HG03460 (cell line): ENCODE results near the gene BRIX1.
A peak's percentile ranks its signal among the peaks of the same experiment; 100 is the strongest.
"Not testable (repeated sequence)": the region's sequence is repeated elsewhere in the genome, so short reads cannot be mapped to it uniquely, and the experiment has no call there.

ENCODE experiments used
- ATAC-seq: cut with Tn5 transposase; IDR thresholded peaks from one replicate; pipeline ENCODE4 v1.9.1; 2021; ENCODE audit not compliant: unreplicated experiment

BRIX1 gene

DNA sequence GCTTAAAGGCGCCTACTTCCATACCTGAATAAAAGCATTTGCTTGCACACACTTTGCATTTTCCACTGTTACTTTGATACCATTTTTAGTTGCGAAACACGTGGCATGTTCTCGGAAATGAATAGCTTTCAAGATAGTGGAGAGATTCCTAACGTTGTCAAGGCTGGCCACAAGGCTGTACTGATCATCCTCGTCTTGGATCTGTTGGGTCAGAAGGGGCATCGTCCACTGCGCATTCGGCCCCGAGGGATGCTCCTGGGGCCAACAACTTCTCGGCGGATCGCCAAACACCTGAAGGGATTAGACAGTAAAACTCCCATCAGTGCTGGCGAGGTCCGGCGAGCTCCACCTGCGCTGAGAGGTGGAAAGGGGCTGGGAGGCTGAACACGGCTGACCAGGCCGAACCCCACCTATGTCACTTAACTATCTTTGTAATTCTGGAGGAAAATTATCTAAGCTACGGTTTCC, 806 bp upstream of the BRIX1 start:
- ATAC-seq = peak; percentile 18

DNA sequence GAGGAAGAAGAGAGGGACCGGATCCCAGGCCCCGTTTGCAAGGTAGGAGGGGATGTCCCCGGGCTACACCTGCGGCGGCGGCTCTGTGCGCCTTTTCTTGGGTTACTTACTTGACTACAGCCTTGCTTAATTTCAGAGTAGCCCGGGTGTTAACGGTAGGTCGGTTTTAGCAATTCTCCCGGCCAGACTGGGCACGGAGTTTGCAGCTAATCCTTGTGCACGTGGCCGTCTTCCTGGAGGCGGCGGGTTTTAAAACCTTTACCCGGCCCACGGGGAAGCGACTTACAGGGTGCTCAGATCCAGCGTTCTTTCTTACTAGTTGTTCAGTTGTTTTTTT, 313 bp downstream of the BRIX1 start:
- ATAC-seq = peak; percentile 15

DNA sequence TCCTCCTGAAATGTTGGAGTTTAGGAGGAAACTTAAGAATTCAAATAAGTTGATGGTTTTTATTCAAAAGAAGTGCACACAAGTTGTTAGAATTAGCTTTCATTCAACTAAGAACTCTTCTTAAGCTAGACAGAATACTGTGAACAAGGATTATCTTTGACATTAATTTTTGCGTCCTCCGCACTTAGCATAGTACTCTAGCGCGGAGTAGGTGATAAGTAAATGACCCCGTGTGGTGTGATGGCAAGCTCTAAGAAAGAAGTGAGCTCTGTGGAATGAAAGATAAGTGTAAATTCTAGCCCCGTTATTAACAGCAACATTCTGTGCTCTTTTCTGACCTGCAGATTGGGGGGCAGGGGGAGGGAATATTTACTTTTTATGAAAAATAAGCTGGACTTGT, 1.0 kb downstream of the BRIX1 start:
- ATAC-seq = no peak

DNA sequence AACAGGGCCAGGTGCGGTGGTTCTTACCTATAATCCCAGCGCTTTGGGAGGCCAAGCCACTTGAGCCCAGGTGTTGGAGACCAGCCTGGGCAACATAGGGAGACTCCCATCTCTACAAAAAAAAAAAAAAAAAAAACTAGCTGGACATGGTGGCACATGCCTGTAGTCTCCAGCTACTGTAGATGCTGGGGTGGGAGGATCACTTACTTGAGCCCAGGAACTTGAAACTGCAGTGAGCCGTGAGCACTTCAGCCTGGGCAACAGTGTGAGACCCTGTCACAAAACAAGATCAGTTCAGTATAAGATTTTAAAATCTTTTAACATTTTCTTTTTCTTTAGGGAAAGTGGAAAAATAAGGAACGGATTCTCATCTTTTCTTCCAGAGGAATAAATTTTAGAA, 2.5 kb downstream of the BRIX1 start:
- ATAC-seq = no peak

DNA sequence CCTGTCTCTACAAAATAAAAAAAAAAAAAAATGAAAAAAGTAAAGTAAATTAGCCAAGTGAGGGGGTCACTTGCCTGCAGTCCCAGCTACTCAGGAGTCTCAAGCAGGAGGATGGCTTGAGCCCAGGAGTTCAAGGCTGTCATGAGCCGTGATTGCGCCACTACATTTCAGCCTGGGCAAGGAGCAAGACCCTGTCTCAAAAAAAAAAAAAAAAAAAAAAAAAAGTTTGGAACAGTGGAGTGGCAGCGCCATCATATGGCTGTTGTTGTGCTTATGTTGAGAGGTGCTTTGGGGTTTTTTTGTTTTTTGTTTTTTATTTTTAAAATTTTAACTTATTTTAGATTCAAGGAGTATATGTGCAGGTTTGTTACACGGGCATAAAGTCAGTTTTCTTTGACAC, 3.6 kb downstream of the BRIX1 start:
- no peak for ATAC-seq

DNA sequence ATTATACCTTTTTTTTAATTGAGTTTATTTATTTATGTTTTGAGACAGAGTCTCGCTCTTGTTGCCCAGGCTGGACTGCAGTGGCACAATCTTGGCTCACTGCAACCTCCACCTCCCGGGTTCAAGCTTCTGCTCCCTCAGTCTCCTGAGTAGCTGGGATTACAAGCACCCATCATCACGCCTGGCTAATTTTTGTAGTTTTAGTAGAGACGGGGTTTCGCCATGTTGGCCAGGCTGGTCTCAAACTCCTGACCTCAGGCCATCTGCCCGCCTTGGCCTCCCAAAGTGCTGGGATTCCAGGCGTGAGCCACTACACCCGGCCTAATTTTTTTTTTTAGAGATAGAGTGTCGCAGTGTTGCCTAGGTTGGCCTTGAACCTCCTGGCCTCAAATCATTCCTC, 7.7 kb downstream of the BRIX1 start:
- not testable (repeated sequence) for ATAC-seq

DNA sequence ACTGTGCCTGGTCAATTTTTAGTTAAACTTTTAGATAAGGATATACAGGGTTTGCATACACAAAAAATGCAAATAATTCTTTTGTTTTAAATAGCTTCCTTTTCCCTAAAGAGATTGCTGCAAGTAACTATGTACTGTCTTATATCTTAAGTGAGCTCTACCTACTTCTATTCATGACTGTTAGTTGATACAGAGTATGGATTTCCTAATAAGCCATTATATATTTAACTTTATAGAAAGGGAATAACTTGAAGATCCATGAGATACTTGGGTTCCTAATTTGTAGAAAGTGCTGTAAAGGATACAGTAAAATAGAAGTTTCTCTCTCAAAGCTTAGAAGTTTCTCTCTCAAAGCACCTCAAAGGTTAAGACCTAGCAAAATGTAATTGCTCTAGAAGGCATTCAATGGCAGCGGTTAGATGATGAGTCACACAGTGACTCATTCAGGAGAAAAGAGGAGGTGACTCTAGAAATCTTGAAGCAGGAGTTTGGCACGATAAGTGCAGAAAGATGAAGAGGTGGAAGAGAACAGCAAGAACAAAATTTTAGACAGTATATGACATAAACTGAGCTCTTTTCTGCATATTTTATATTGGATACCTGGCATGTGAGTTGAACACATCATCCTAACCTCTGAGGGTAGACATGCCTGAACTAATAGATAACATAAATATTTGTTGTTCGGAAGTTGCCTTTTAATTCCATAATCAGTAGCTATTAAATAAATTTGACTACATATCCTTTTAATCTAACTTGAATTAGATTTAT, 8.4 kb downstream of the BRIX1 start:
- ATAC-seq = peak; percentile 48

DNA sequence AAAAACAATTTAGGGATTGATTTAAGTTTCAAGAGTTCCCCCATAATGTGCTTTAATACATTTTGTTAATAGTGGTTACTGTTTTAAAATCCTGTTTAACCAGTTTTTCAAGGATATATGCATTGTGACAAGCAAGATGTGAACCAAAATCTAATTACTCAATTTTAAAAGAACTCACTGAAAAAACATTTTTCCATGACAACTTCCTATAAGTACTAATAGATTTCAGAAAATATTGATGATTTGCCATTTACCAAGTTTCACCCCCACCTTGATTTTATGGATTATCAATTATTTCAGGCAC, 8.9 kb downstream of the BRIX1 start:
- ATAC-seq = no peak

DNA sequence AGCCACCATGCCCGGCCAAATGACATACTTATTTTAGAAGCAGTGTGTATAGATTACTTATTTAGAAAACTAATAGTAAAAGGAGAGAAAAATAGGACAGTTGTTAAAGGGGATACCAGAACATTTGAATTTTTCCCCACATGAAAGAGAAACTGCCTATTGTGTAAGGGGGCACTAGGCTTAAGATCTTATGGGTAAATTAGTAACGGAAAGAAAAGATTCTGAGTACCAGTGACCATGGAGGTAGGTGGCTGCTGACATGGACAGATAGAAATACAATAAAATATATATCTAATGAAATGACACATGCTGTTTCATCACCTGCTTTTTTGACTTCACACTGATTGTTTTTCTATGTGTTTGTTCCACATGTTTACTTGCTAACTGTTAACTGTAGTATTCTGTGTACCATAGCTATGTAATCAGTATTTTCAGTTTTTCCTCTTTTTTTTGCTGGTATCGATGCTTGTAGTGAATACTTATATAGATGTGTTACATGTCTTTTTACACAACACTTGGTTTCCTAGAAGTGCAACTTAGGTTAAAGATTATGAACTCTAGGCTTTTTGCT, 10.9 kb downstream of the BRIX1 start:
- no peak for ATAC-seq

DNA sequence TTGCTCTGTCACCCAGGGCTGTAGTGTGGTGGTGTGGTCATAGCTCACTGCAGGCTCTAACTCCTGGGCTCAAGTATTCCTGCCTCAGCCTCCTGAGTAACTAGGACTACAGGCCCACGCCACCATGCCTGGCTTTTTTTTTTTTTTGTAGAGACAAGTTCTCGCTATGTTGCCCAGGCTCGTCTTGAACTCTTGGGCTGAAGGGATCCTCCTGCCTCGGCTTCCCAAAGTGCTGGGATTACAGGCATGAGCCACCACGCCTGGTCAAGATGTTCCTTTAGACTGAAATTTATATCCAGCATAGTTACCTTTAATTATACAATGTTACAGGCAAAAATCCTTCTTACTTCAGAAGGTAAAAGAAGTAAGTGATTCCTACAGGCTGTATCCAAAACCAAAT, 12.3 kb downstream of the BRIX1 start:
- ATAC-seq = no peak

DNA sequence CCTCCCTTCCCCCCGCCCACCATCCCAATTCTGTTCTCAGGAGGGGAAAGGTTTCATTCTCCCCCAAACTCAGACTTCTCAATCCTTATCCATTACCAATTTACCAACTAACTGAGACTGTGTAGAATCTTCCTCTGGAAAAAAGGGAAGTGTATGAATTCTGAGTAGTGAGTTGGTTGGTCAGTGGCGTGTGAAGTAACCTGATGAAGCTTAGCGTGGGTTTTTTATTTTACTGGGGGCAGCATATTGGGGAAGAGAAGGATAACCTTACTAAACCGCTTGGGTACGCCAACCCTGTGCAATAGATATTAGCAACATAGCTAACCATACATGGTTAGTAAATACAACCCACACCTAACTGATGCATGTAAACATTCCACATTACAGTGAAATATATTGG, 12.8 kb downstream of the BRIX1 start:
- ATAC-seq = no peak

DNA sequence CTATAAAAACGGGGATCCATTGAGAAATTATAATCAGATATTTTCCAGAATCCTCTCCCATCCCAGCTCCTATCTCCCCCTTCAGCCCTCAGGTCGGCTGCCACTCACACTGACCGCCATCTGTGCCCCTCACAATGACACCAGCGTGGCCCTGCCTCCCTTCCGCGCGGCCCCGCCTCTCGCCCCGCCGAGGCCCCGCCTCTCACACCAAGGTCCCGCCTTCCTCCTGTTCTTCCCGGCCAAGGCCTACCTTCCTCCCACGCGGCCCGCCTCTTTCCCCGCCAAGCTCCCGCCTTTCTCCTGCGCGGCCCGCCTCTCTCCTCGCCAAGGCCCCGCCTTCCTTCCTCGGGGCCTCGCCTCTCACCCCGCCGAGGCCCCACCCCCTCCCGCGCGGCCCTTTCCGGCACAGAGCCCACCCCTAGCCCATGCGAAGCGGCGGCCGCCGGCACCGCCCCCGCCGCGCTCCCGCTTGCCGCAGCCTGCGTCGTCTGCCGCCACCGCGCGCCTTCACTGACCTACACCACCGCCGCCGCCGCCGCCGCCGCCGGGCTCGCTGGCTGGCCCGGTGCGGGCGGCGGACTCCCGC, 13.7 kb downstream of the BRIX1 start, which contains the start of gene DNAJC21:
Gene DNAJC21 (plus strand): TSS at position 426 of the 586 bp plus-strand sequence. CDS start 261 bp downstream, outside the sequence.
- peak; percentile 83 for ATAC-seq

DNA sequence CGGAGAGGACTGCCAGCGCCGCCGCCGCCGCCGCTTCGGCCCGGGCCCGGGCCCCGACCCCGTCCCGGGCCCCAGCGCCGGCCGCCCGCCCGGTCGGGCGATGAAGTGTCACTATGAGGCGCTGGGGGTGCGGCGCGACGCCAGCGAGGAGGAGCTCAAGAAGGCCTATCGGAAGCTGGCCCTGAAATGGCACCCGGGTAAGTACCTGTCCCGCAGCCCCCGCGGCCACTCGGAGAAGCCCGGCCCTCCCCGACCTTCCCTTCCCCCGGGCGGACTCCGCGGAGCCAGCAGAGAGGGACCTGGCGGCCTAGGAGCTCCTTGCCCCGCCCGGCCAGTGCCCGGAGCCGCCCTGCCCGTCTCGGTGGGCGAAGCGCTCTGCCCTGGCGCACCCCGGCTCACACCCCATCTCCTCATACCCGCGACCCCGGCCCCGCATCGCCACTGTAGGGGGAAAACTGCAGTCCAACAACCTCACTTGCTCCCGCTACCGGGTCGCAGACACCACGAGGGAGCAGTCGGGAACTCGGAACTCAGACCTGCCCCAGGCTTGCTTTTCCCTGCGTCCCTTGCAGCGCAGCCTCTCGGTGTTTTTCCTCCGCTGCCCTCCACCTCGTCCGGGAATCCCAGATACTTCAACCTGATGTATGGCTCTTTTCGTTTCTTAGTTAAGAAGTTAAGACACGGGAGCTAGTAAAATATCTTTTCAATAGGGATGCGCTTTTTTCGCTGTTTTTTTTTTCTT, 14.4 kb downstream of the BRIX1 start:
- ATAC-seq = peak; percentile 62

DNA sequence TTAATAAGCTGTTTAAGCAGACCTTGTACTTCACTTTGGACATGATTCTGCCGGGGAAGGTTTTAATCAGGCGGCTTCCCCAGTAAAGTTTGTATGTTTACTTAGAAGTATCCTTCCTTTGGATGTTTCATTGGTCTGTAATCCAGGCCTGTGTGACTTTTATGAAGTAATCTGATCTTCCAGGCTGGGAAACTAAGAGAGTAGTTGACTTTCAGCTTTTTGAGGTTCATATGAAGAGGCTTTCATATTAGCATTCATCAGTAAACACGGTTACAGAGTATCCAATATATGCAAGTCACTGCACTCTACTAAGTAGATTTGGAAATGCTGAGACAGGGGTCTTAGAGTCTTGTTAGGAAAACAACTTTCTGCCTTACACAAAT, 14.9 kb downstream of the BRIX1 start:
- no peak for ATAC-seq

DNA sequence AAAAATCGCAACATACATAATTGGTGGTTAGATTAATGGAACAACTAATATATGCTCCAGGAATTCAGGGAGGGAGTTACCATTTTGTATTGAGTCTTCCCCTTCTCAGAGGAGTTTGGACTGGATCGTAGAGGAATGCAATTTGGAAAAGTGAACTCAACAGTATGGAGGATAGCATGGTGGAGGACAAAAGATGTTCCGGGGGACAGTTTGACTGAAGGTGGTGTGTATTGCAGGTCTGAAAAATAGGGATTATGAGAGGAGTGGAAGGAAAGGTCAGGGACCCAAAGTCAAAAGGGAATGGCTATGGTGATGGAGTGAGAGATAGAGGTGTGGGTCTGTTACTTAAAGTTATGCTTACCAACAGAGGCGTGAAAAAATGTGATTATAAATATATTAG, 15.4 kb downstream of the BRIX1 start:
- no peak for ATAC-seq

DNA sequence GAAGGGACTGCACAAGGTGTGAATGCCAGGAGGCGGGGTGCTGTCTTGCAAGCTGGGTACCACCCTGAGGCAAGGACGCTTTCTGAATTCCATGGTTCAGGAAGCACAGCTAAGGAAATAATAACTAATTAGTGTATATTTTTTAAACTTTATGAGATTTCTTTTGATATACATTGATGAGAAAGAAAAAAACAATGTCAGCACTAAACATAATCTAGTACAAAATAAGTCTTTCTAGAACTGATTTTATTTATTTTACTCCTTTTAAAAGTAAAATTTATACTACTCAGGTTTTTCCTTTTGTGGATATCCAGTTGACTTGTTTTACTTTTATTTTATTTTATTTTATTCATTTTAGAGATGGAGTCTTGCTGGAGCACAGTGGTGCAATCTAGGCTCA, 17.4 kb downstream of the BRIX1 start:
- no peak for ATAC-seq

DNA sequence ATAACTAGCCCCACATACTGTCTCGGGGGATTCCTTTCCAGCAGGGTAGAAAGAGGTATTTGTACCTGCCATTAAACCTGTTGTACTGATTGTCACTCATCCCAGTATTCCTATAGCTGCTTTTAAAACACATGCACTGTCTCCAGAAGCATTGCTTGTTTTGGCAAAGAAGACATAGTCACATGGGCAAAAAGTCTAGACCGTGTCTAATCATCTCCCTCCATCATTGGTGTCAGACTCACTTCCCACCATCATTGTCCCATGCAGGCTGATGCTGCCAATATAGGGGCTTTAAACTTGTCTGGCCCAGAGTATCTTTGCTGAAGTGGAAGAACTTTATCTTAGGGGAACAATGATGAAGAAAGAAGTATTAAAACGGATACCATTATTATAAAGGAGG, 26.4 kb downstream of the BRIX1 start:
- ATAC-seq = no peak

DNA sequence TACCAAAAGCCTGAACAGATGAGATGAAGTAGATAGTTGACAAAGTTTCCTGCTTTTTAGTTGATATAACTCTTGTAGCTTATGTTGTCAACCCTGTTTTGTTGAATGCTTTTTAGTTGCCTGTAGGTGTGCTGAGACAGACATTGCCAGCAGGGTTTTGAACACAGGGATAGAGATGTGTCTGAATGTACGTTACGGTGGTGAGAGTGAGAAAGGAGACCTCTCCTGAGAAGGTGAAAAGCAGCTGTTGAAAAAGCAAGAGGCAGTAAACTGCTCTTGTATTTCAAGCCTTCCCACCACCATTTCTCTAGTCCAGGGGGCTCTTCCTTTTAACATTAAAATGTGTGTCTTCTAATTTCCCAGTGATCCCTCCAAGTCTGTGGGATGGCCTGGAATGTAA, 28.5 kb downstream of the BRIX1 start:
- no peak for ATAC-seq

DNA sequence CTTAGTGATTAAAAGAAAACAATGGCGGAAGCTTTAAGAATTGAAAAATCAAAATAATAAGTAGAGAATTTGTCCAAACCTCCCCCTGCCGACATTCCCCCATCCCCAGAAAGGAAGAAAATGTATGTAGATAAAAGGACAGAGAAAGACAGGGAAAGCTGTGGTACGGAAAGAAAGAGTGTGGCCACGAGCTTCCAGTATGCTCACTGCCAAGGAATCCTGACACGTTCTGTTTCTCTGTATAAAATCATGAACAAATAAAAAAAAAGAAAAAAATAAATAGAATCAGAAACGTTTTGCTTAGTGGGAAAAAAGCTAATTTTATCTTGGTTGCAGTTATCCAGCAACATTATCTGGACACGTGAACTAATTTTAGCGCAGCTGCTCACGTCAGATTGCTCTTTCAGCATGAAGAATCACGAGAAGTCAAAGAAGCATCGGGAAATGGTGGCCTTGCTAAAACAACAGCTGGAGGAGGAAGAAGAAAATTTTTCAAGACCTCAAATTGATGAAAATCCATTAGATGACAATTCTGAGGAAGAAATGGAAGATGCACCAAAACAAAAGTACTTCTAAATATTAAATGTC, 29.0 kb downstream of the BRIX1 start:
- no peak for ATAC-seq

DNA sequence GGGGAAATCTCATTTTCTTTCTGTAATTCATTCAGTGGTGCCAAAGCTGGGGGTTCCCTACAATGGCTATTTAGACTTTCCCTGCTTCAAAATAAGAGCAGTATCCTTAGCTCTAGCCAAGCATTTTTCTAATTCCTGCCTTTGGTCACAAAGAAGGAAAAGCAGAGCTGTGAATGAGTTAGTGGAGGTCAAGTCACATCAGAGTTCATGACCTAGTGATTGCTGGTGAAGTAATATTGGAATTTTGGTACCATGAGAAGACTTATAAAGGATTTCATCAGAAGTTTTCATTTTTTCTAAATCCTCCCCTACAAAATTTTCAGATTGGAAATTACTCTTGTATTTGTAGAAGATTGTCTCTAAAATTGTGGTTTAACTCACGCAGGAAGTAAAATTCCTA, 41.8 kb downstream of the BRIX1 start:
- ATAC-seq = no peak

DNA sequence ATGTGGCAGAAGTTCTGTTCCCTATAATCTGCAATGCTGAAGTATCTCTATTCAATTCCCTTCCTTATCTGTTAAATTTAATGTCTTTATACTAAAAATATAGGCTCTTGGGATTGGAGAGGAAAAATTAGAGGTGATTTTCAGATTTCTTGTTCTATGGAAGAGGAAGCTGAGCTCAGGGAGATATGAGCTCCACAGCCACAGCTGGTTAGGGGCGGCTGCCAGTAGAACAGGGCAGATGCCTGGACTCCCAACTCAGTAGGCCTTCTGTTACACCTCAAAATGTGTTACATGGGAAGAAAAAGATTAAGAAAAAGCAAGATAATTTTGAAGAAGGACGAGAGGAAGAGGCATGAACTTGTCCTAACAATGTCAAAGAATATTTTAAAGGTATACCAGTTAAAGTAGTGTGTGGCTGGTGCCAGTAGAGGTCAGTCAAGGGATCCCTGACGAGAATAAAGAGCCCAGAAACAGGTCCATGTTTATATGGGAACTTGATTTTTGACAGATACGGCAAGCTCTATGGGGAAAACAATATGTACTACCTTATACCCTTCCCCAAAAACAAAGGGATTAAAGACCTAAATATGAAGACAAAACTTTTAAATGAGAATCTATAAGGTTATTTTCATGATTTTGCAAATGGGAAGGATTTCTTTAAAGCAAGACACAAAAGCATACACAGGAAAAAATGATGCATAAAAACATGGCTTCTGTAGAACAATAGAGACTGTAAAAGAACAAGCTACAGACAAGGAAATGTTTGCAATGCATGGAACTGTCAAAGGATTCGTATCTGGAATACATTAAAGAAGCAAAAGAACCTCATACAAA, 42.6 kb downstream of the BRIX1 start:
- no peak for ATAC-seq
